Transverse colon (tissue), 4 donors: ENCODE measurements around the gene XKRX. TPM values are rescaled to one million over a fixed set of nuclear protein-coding genes. Genes with fewer than 3 reads are reported as not detected.

ENCODE experiments used
- total RNA-seq, 4 donors: library from RNA; depleted of rRNA; stranded (reverse); fragments of >200 nt; gene quantifications; one replicate each; pipeline ENCODE4 v1.1.0, GENCODE V29; 2016

Gene XKRX
- total RNA-seq, 4 donors from 2014 or later, result 1.9 to 5.9 (median 2.2) TPM

Other genes starting within 250 kb of the XKRX start
- 10 to 100 TPM; 39.0 to 49.7 (median 43.1) TPM for gene SYTL4, start 196.8 kb downstream of the XKRX start, total RNA-seq
- 10 to 100 TPM; 15.3 to 26.5 (median 18.0) TPM for gene CSTF2, start 108.5 kb downstream of the XKRX start, total RNA-seq
- gene NOX1, start 54.6 kb downstream of the XKRX start, total RNA-seq, result 10 to 100 TPM; 17.6 to 31.8 (median 23.7) TPM
- gene ARL13A, start 40.8 kb upstream of the XKRX start, total RNA-seq, result not detected
- 10 to 100 TPM; 14.9 to 25.4 (median 21.7) TPM for gene TRMT2B, start 123.2 kb upstream of the XKRX start, total RNA-seq
- 1 to 10 TPM; 2.0 to 9.1 (median 6.6) TPM for gene TMEM35A, start 150.0 kb upstream of the XKRX start, total RNA-seq
- gene CENPI, start 169.3 kb upstream of the XKRX start, total RNA-seq, result 1 to 10 TPM in 2 of 4 donors, under 1 TPM in 1, not detected in 1; 0.68 to 1.7 (median 1.2) TPM